Measurements from ENCODE around the gene TREM2.
"Not testable (repeated sequence)": the region's sequence is repeated elsewhere in the genome, so short reads cannot be mapped to it uniquely, and the experiment has no call there.

TREM2 gene

DNA sequence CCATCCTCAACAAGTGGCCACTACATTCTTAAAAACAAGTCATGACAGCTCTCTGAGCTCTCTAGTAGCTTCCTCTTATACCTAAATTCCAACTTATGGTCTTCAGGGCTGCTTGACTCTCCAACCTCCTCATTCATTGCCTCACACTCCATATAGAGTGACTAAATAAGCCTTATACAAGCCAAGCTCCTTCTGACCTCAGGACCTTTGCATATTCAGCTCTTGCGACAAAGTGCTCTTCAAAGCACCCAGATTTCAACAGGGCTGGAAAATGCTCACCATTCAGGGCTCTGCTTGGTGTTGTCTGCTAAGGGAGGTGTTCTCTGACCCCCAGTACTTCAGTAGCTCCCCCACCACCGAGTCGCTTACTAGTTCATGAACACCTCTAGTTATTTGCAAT lies 34.3 kb upstream of the TREM2 start:
- no peak for DNase-seq
- Histone ChIP-seq H3K4me1 (ENCODE audit: control insufficient read depth, insufficient read depth, low read length, poor library complexity, severe bottlenecking) (peaks cover 33% of the 10 kb centered on the region), H3K4me3 (ENCODE audit: insufficient read depth, low read depth, low read length, poor library complexity, severe bottlenecking) (no peak overlapping the region), H3K27me3 (replicated peaks; ENCODE audit: control insufficient read depth, insufficient read depth, low read length, poor library complexity, severe bottlenecking) (no peaks in the 10 kb centered on the region), H3K27ac (ENCODE audit: insufficient read depth, low read length, poor library complexity, severe bottlenecking) (no peak overlapping the region), H3K9me3 (ENCODE audit: control insufficient read depth, low read length) (no peaks in the 10 kb centered on the region), H3K36me3 (ENCODE audit: control insufficient read depth, insufficient read depth, low read length) (peaks cover 7% of the 10 kb centered on the region)

GRCh38 chr6:41194386-41194785 lies 31.5 kb upstream of the TREM2 start:
- Histone ChIP-seq H3K27me3 (replicated peaks; ENCODE audit: control insufficient read depth, insufficient read depth, low read length, poor library complexity, severe bottlenecking) (no peaks in the 10 kb centered on the region), H3K36me3 (ENCODE audit: control insufficient read depth, insufficient read depth, low read length) (peaks cover 7% of the 10 kb centered on the region), H3K9me3 (ENCODE audit: control insufficient read depth, low read length) (no peaks in the 10 kb centered on the region), H3K4me1 (ENCODE audit: control insufficient read depth, insufficient read depth, low read length, poor library complexity, severe bottlenecking) (peaks cover 11% of the 10 kb centered on the region), H3K4me3 (ENCODE audit: insufficient read depth, low read depth, low read length, poor library complexity, severe bottlenecking) (no peak overlapping the region), H3K27ac (ENCODE audit: insufficient read depth, low read length, poor library complexity, severe bottlenecking) (no peak overlapping the region)
- no peak for DNase-seq

GRCh38 chr6:41193884-41194283 lies 31.0 kb upstream of the TREM2 start:
- no peaks in the 10 kb centered on the region for H3K27me3 ChIP-seq (replicated peaks; ENCODE audit: control insufficient read depth, insufficient read depth, low read length, poor library complexity, severe bottlenecking)
- no peak overlapping the region for H3K27ac ChIP-seq (ENCODE audit: insufficient read depth, low read length, poor library complexity, severe bottlenecking)
- peaks cover 7% of the 10 kb centered on the region for H3K36me3 ChIP-seq (ENCODE audit: control insufficient read depth, insufficient read depth, low read length)
- H3K4me1 ChIP-seq (ENCODE audit: control insufficient read depth, insufficient read depth, low read length, poor library complexity, severe bottlenecking), result peaks cover 6% of the 10 kb centered on the region
- H3K4me3 ChIP-seq (ENCODE audit: insufficient read depth, low read depth, low read length, poor library complexity, severe bottlenecking), result no peak overlapping the region
- no peaks in the 10 kb centered on the region for H3K9me3 ChIP-seq (ENCODE audit: control insufficient read depth, low read length)
- no peak for DNase-seq

DNA sequence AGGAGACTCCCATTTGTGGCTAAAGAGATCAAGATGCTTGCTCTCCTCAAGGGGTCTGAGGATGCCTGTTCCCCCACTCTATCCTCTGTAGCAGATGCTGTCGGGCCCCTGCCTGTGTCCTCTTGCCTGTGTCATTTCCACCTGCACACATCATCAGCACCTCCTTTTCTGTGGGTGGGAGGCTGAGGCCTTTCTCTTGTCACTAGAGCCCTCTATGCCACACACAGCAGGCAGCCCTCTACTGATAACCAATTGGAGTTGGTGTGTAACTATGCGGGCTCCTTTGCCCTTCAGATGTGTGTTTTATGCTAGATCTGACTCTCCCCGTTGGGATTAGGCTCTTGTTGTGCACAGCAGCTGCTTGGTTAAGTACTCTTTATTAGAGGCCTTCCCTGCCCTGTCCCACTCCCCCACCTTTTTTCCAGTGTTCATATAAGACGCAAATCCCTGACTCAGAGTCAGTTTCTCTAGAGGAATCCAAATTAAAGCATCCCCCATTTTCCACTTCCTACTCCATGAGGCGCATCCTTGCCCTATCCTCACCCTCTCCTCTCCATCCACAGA lies 30.3 kb upstream of the TREM2 start:
- H3K36me3 ChIP-seq (ENCODE audit: control insufficient read depth, insufficient read depth, low read length), result peaks cover 7% of the 10 kb centered on the region

GRCh38 chr6:41191569-41191968 lies 28.7 kb upstream of the TREM2 start:
- no peak overlapping the region for H3K4me3 ChIP-seq (ENCODE audit: insufficient read depth, low read depth, low read length, poor library complexity, severe bottlenecking)
- peaks cover 6% of the 10 kb centered on the region for H3K4me1 ChIP-seq (ENCODE audit: control insufficient read depth, insufficient read depth, low read length, poor library complexity, severe bottlenecking)
- H3K9me3 ChIP-seq (ENCODE audit: control insufficient read depth, low read length), result no peaks in the 10 kb centered on the region
- no peak for DNase-seq
- no peaks in the 10 kb centered on the region for H3K27me3 ChIP-seq (replicated peaks; ENCODE audit: control insufficient read depth, insufficient read depth, low read length, poor library complexity, severe bottlenecking)
- H3K36me3 ChIP-seq (ENCODE audit: control insufficient read depth, insufficient read depth, low read length), result peaks cover 7% of the 10 kb centered on the region
- no peak overlapping the region for H3K27ac ChIP-seq (ENCODE audit: insufficient read depth, low read length, poor library complexity, severe bottlenecking)

More for the DNA sequence above, 30.3 kb upstream of the TREM2 start:
- Histone ChIP-seq H3K4me3 (ENCODE audit: insufficient read depth, low read depth, low read length, poor library complexity, severe bottlenecking) (no peak overlapping the region), H3K27me3 (replicated peaks; ENCODE audit: control insufficient read depth, insufficient read depth, low read length, poor library complexity, severe bottlenecking) (no peaks in the 10 kb centered on the region), H3K27ac (ENCODE audit: insufficient read depth, low read length, poor library complexity, severe bottlenecking) (no peak overlapping the region), H3K4me1 (ENCODE audit: control insufficient read depth, insufficient read depth, low read length, poor library complexity, severe bottlenecking) (peaks cover 6% of the 10 kb centered on the region), H3K9me3 (ENCODE audit: control insufficient read depth, low read length) (no peaks in the 10 kb centered on the region)
- DNase-seq, result no peak

- Histone ChIP-seq H3K4me1 (ENCODE audit: control insufficient read depth, insufficient read depth, low read length, poor library complexity, severe bottlenecking) (peaks cover 6% of the 10 kb centered on the region), H3K4me3 (ENCODE audit: insufficient read depth, low read depth, low read length, poor library complexity, severe bottlenecking) (no peak overlapping the region), H3K9me3 (ENCODE audit: control insufficient read depth, low read length) (no peaks in the 10 kb centered on the region), H3K27me3 (replicated peaks; ENCODE audit: control insufficient read depth, insufficient read depth, low read length, poor library complexity, severe bottlenecking) (no peaks in the 10 kb centered on the region), H3K36me3 (ENCODE audit: control insufficient read depth, insufficient read depth, low read length) (peaks cover 7% of the 10 kb centered on the region), H3K27ac (ENCODE audit: insufficient read depth, low read length, poor library complexity, severe bottlenecking) (no peak overlapping the region)
- DNase-seq, result no peak
Observed at GRCh38 chr6:41190791-41191190, 27.9 kb upstream of the TREM2 start.

DNA sequence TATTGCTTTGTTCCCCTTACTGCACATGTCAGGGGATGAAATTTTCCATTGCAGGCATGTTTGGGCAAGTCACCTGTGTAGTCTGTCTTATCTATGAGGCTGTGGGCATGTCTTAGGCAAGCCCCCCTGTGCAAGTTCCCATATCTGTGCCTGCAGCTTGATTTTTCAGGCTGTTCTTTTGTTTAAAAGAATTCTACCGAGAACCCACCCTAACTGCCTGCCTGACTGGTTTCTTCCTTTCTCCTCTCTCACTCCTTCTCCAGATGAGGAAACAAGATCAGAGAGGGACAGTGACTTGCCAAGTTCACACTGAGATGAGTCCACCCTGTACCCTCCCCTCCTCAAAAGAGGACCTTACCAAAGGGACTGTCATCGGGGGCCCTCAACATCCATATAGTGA lies 27.1 kb upstream of the TREM2 start:
- DNase-seq, result no peak
- peaks cover 7% of the 10 kb centered on the region for H3K36me3 ChIP-seq (ENCODE audit: control insufficient read depth, insufficient read depth, low read length)
- H3K27ac ChIP-seq (ENCODE audit: insufficient read depth, low read length, poor library complexity, severe bottlenecking), result no peak overlapping the region
- H3K4me3 ChIP-seq (ENCODE audit: insufficient read depth, low read depth, low read length, poor library complexity, severe bottlenecking), result no peak overlapping the region
- peaks cover 6% of the 10 kb centered on the region for H3K4me1 ChIP-seq (ENCODE audit: control insufficient read depth, insufficient read depth, low read length, poor library complexity, severe bottlenecking)
- no peaks in the 10 kb centered on the region for H3K27me3 ChIP-seq (replicated peaks; ENCODE audit: control insufficient read depth, insufficient read depth, low read length, poor library complexity, severe bottlenecking)
- no peaks in the 10 kb centered on the region for H3K9me3 ChIP-seq (ENCODE audit: control insufficient read depth, low read length)

- H3K4me3 ChIP-seq (ENCODE audit: insufficient read depth, low read depth, low read length, poor library complexity, severe bottlenecking); H3K9me3 ChIP-seq (ENCODE audit: control insufficient read depth, low read length); DNase-seq; H3K36me3 ChIP-seq (ENCODE audit: control insufficient read depth, insufficient read depth, low read length); H3K27ac ChIP-seq (ENCODE audit: insufficient read depth, low read length, poor library complexity, severe bottlenecking); H3K27me3 ChIP-seq (replicated peaks; ENCODE audit: control insufficient read depth, insufficient read depth, low read length, poor library complexity, severe bottlenecking); H3K4me1 ChIP-seq (ENCODE audit: control insufficient read depth, insufficient read depth, low read length, poor library complexity, severe bottlenecking): not testable (repeated sequence)
Observed at GRCh38 chr6:41189046-41189445, 26.1 kb upstream of the TREM2 start.

DNA sequence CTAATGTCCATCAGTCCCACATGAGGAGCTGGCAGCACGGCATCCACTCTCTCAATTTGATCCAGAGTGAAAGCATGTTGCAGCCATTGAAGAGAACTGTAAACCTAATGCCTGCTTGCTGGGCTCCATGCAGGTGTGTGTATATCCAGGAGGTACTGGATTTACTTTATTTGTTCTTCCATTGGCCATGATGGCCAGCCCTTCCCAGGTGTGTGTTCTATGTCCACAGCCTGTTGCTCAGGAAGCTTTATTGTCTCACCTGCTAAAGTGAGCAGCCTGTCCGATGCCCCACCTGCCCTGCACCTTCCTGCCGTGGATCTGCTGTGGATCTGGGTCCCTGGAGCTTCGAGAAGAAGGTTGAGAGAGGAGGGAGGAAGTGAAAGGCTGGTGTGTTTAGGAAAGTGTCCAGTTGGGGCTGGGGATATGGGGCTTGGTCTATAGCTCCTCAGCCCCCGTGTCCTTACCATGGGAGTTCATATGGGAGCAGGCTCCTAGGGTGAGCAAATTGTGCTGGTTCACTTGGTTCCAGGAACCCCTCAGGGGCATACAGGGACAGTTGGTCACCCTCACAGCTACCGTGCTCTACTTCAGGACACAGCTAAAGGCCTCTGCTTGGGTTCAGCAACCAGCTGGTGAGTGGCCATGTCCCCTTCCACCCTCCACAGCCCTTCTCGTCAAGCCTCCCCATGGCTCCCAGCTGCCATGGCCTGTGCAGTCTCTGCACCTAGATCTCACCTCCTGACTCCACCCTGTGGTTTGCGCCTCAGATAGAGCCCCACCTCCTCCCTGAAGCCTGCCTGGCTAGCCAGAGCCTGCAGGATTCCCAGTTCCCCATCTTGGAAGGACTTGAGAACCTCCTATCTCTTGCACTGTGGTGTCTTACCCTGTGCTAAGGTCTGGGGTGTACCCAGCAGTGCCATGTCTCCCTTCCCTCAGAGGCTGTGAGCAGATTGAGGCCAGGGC lies 25.3 kb upstream of the TREM2 start:
- DNase-seq, result no peak
- Histone ChIP-seq H3K27ac (ENCODE audit: insufficient read depth, low read length, poor library complexity, severe bottlenecking) (no peak overlapping the region), H3K9me3 (ENCODE audit: control insufficient read depth, low read length) (no peaks in the 10 kb centered on the region), H3K4me3 (ENCODE audit: insufficient read depth, low read depth, low read length, poor library complexity, severe bottlenecking) (no peak overlapping the region), H3K4me1 (ENCODE audit: control insufficient read depth, insufficient read depth, low read length, poor library complexity, severe bottlenecking) (peaks cover 6% of the 10 kb centered on the region), H3K27me3 (replicated peaks; ENCODE audit: control insufficient read depth, insufficient read depth, low read length, poor library complexity, severe bottlenecking) (no peaks in the 10 kb centered on the region), H3K36me3 (ENCODE audit: control insufficient read depth, insufficient read depth, low read length) (no peaks in the 10 kb centered on the region)

- DNase-seq, result no peak
- Histone ChIP-seq H3K36me3 (ENCODE audit: control insufficient read depth, insufficient read depth, low read length) (no peaks in the 10 kb centered on the region), H3K4me1 (ENCODE audit: control insufficient read depth, insufficient read depth, low read length, poor library complexity, severe bottlenecking) (no peaks in the 10 kb centered on the region), H3K4me3 (ENCODE audit: insufficient read depth, low read depth, low read length, poor library complexity, severe bottlenecking) (no peak overlapping the region), H3K27me3 (replicated peaks; ENCODE audit: control insufficient read depth, insufficient read depth, low read length, poor library complexity, severe bottlenecking) (no peaks in the 10 kb centered on the region), H3K9me3 (ENCODE audit: control insufficient read depth, low read length) (no peaks in the 10 kb centered on the region), H3K27ac (ENCODE audit: insufficient read depth, low read length, poor library complexity, severe bottlenecking) (no peak overlapping the region)
Observed at GRCh38 chr6:41186031-41186562, 23.2 kb upstream of the TREM2 start.

All from effector memory CD4-positive, alpha-beta T cell (primary cell).